Measurements from ENCODE around the gene SDC4. TPM values are rescaled to one million over a fixed set of nuclear protein-coding genes. Genes with fewer than 3 reads are reported as not detected.
"Not testable (repeated sequence)": the region's sequence is repeated elsewhere in the genome, so short reads cannot be mapped to it uniquely, and the experiment has no call there.

The SDC4 gene
- total RNA-seq, 1 donor from 2014 or later, result 7.4 TPM

- TF ChIP-seq, protein P1, sequence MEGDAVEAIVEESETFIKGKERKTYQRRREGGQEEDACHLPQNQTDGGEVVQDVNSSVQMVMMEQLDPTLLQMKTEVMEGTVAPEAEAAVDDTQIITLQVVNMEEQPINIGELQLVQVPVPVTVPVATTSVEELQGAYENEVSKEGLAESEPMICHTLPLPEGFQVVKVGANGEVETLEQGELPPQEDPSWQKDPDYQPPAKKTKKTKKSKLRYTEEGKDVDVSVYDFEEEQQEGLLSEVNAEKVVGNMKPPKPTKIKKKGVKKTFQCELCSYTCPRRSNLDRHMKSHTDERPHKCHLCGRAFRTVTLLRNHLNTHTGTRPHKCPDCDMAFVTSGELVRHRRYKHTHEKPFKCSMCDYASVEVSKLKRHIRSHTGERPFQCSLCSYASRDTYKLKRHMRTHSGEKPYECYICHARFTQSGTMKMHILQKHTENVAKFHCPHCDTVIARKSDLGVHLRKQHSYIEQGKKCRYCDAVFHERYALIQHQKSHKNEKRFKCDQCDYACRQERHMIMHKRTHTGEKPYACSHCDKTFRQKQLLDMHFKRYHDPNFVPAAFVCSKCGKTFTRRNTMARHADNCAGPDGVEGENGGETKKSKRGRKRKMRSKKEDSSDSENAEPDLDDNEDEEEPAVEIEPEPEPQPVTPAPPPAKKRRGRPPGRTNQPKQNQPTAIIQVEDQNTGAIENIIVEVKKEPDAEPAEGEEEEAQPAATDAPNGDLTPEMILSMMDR (IDR thresholded peaks at IDR 0.05; ENCODE audit: unreplicated experiment), result no peak
- no peaks in the 10 kb centered on the region for H3K9me3 Mint-ChIP-seq (ENCODE audit: unreplicated experiment)
- peaks cover 4% of the 10 kb centered on the region for H3K4me1 Mint-ChIP-seq (ENCODE audit: unreplicated experiment)
- no peak overlapping the region for H3K4me3 Mint-ChIP-seq (ENCODE audit: unreplicated experiment)
- H3K27ac Mint-ChIP-seq (ENCODE audit: unreplicated experiment), result no peak overlapping the region
- DNase-seq (ENCODE audit: low spot score), result no peak
- no peaks in the 10 kb centered on the region for H3K27me3 Mint-ChIP-seq (ENCODE audit: unreplicated experiment)
- H3K36me3 Mint-ChIP-seq (ENCODE audit: low read depth, unreplicated experiment), result no peaks in the 10 kb centered on the region
These were observed 6.4 kb upstream of the SDC4 start for GRCh38 chr20:45354423-45355208.

- Mint-ChIP-seq H3K36me3 (ENCODE audit: low read depth, unreplicated experiment) (no peaks in the 10 kb centered on the region), H3K4me3 (ENCODE audit: unreplicated experiment) (no peak overlapping the region), H3K4me1 (ENCODE audit: unreplicated experiment) (peaks cover 4% of the 10 kb centered on the region), H3K9me3 (ENCODE audit: unreplicated experiment) (no peaks in the 10 kb centered on the region), H3K27me3 (ENCODE audit: unreplicated experiment) (no peaks in the 10 kb centered on the region), H3K27ac (ENCODE audit: unreplicated experiment) (no peak overlapping the region)
- TF ChIP-seq, protein P1 (IDR thresholded peaks at IDR 0.05; ENCODE audit: unreplicated experiment), result no peak
- no peak for DNase-seq (ENCODE audit: low spot score)
These were observed 5.5 kb upstream of the SDC4 start for GRCh38 chr20:45353746-45354145.

DNA sequence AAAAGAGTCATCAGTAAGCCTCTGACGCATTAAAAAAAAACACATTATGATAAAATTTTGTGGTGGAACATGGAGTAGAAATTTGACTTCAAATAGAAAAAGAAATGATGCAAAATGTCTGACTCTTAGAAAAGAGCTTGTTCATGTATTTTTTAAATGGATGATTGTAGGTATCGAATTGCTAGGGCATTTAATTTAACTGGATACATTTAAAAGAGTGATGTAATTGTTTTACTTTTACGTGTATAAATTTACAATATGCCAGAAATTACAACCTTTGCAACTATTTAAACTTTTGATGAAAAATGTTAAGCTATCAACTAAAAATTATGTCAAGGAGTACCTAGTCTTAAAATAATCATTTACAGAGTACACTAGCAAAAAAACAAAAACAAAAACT, 4.5 kb upstream of the SDC4 start:
- no peaks in the 10 kb centered on the region for H3K9me3 Mint-ChIP-seq (ENCODE audit: unreplicated experiment)
- H3K27ac Mint-ChIP-seq (ENCODE audit: unreplicated experiment), result no peak overlapping the region
- no peak for DNase-seq (ENCODE audit: low spot score)
- no peak overlapping the region for H3K4me3 Mint-ChIP-seq (ENCODE audit: unreplicated experiment)
- H3K27me3 Mint-ChIP-seq (ENCODE audit: unreplicated experiment), result no peaks in the 10 kb centered on the region
- TF ChIP-seq, protein P1 (IDR thresholded peaks at IDR 0.05; ENCODE audit: unreplicated experiment), result no peak
- no peaks in the 10 kb centered on the region for H3K36me3 Mint-ChIP-seq (ENCODE audit: low read depth, unreplicated experiment)
- H3K4me1 Mint-ChIP-seq (ENCODE audit: unreplicated experiment), result peaks cover 4% of the 10 kb centered on the region

DNA sequence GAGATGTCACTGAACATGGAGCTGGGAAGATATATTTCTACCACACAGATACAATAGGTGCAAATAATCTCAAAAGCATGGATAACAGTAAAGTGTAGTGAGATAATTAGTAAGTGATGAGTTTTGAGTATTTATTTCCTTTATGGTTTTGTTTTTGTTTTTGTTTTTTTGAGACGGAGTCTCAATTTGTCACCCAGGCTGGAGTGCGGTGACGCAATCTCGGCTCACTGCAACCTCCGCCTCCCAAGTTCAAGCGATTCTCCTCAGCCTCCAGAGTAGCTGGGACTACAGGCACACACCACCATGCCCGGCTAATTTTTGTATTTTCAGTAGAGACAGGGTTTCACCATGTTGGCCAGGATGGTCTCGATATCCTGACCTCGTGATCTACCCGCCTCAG, 2.6 kb upstream of the SDC4 start:
- not testable (repeated sequence) for H3K9me3 Mint-ChIP-seq (ENCODE audit: unreplicated experiment); H3K27ac Mint-ChIP-seq (ENCODE audit: unreplicated experiment); H3K27me3 Mint-ChIP-seq (ENCODE audit: unreplicated experiment); H3K36me3 Mint-ChIP-seq (ENCODE audit: low read depth, unreplicated experiment); H3K4me3 Mint-ChIP-seq (ENCODE audit: unreplicated experiment); DNase-seq (ENCODE audit: low spot score)
- peaks cover 18% of the 10 kb centered on the region for H3K4me1 Mint-ChIP-seq (ENCODE audit: unreplicated experiment)

GRCh38 chr20:45350217-45350616, 2.0 kb upstream of the SDC4 start:
- Mint-ChIP-seq H3K27ac (ENCODE audit: unreplicated experiment) (no peak overlapping the region), H3K4me1 (ENCODE audit: unreplicated experiment) (peaks cover 23% of the 10 kb centered on the region), H3K4me3 (ENCODE audit: unreplicated experiment) (no peak overlapping the region), H3K36me3 (ENCODE audit: low read depth, unreplicated experiment) (no peaks in the 10 kb centered on the region), H3K27me3 (ENCODE audit: unreplicated experiment) (no peaks in the 10 kb centered on the region), H3K9me3 (ENCODE audit: unreplicated experiment) (no peaks in the 10 kb centered on the region)
- DNase-seq (ENCODE audit: low spot score), result no peak
- TF ChIP-seq, protein P1 (IDR thresholded peaks at IDR 0.05; ENCODE audit: unreplicated experiment), result no peak

Data from endothelial cell (in vitro differentiated cells).